Sigmoid colon (tissue), 7 donors: ENCODE measurements around the gene SDK1. TPM values are rescaled to one million over a fixed set of nuclear protein-coding genes. Genes with fewer than 3 reads are reported as not detected.

Experiments used
- DNase-seq: peaks from one replicate; pipeline ENCODE4 v3.0.0-alpha.2; 2019
- H3K27ac ChIP-seq, 4 donors: fragments of 200-600 bp; sonication (generic); one replicate each; pipeline ENCODE4 v1.5.1; 2016 to 2019; ENCODE audit warnings: mild to moderate bottlenecking in 1 of 4
- H3K27me3 ChIP-seq, 3 donors: fragments of 200-600 bp; sonication (generic); one replicate each; pipeline ENCODE4 v1.5.1; 2019; ENCODE audit warnings: mild to moderate bottlenecking in 1 of 3
- H3K36me3 ChIP-seq, 4 donors: fragments of 200-600 bp; sonication (generic); one replicate each; pipeline ENCODE4 v1.5.1; 2016 to 2019
- H3K4me1 ChIP-seq, 4 donors: fragments of 200-600 bp; sonication (generic); one replicate each; pipeline ENCODE4 v1.5.1; 2017 to 2019
- H3K4me3 ChIP-seq, 4 donors: fragments of 200-600 bp; sonication (generic); one replicate each; pipeline ENCODE4 v1.5.1; 2017 to 2019; ENCODE audit warnings: mild to moderate bottlenecking in 2 of 4, moderate library complexity in 1 of 4
- H3K9me3 ChIP-seq, 4 donors: fragments of 200-600 bp in 3 of 4; sonication (generic) in 3 of 4; one replicate each; pipeline versions ENCODE4 v1.5.1 to v1.6.1; 2013 to 2019
- CTCF ChIP-seq, 4 experiments: fragments of 450-650 bp in 3 of 4; fragments of 200-600 bp in 1 of 4; IDR thresholded peaks; one replicate each; pipeline ENCODE4 v1.5.1; 2016 to 2019; ENCODE audit warnings: antibody characterized with exemption in 4 of 4, mild to moderate bottlenecking in 3 of 4, moderate library complexity in 2 of 4
- EP300 ChIP-seq, 4 donors: sonication (generic); formaldehyde crosslinking; IDR thresholded peaks; one replicate each; pipeline ENCODE4 v1.6.1; 2017; ENCODE audit warnings: antibody characterized with exemption in 4 of 4
- POLR2A ChIP-seq, 2 donors: fragments of 450-650 bp; IDR thresholded peaks; one replicate each; pipeline ENCODE4 v1.6.1; 2016; ENCODE audit warnings: antibody characterized with exemption in 2 of 2, mild to moderate bottlenecking in 2 of 2, moderate library complexity in 2 of 2
- POLR2AphosphoS5 ChIP-seq, 4 donors: sonication (generic); formaldehyde crosslinking; IDR thresholded peaks; one replicate each; pipeline ENCODE4 v1.6.1; 2017; ENCODE audit warnings: antibody characterized with exemption in 4 of 4
- WGBS, 2 donors: extraction: QIAGEN DNeasy Blood & Tissue Kit; methylation state at CpG; one replicate each; pipeline ENCODE4 v1.1.7; 2013; 5-methylcytosine and 5-hydroxymethylcytosine counted together
- intact Hi-C: fragments of 100-400 bp; cut with DNase I; formaldehyde crosslinking; loops from one replicate; pipeline ENCODE4 v1.15.1; 2023
- polyA plus RNA-seq, 3 donors: library from polyadenylated mRNA; stranded (reverse); fragments of 200-250 nt; gene quantifications; one replicate each; pipeline ENCODE4 v1.2.3, GENCODE V29; 2013
- total RNA-seq, 4 donors: library from RNA; depleted of rRNA; stranded (reverse); fragments of >200 nt; gene quantifications; one replicate each; pipeline ENCODE4 v1.1.0, GENCODE V29; 2016
- donor health status: healthy with polysubstance abuse.
- donor health status: Bipolar disorder and iron deficiency.
- donor health status: healthy.

The SDK1 gene
- total and polyA plus RNA-seq, 7 donors, result under 0.01 to 23.0 (median 10.0) TPM; not detected in 1

DNA sequence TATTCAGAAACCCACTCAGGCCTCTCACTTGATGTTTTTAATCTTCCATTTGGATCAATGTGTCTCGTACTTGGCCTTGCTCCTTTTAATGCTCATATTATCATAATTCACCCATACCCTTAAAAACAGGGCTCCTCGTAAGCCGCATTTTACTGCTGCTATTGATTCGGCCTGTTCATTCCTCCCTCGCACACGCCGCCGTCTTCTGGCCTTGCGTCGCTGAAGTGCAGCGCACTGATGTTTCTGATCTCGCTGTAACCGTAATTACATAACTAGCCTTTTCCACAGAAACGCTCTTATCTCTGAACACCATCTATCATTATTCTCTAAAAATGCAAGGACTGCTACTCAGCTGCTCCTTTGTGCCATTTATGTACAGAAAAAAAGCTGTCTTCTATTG lies 836.5 kb downstream of the SDK1 start:
- intact Hi-C loops, result no loop called here
- DNase-seq, result peak; percentile 24
- no peak overlapping the region for H3K4me3 ChIP-seq

DNA sequence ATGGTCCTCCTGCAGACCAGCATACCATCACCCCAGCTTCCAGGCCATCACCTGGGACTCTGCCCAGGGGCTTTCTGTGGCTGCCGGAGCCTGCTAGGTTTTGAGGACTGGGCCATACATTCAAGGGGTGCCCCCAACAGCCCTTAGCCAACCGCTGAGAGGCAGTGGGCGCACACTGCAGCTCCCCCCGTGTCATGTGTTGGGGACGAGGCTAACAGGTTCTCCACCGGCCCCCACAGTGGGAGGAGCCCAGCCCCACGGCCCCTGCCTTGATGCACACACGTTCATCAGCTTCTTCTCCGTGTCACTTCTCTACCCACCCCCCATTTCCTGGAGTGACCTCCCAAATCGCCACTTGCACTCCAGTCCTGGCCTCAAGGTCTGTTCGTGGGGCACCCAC lies 837.8 kb downstream of the SDK1 start:
- intact Hi-C loops, result no loop called here
- peaks cover 0 to 14% (median 8%) of the 10 kb centered on the region in 4 donors for H3K4me1 ChIP-seq
- no peak overlapping the region for H3K27ac ChIP-seq
- WGBS, 2 donors, result 90 to 91% methylated on average over 11 of the region's 11 CpGs
- H3K36me3 ChIP-seq, result no peaks in the 10 kb centered on the region
- no peaks in the 10 kb centered on the region for H3K27me3 ChIP-seq
- peak; percentile 50 for DNase-seq
- no peak overlapping the region for H3K4me3 ChIP-seq
- TF ChIP-seq CTCF (IDR thresholded peaks at IDR 0.05), result no peak
- no peak for TF ChIP-seq EP300 (IDR thresholded peaks at IDR 0.05)
- no peak for TF ChIP-seq POLR2A (IDR thresholded peaks at IDR 0.05)
- no peak for TF ChIP-seq POLR2AphosphoS5 (IDR thresholded peaks at IDR 0.05)
- H3K9me3 ChIP-seq, result no peaks in the 10 kb centered on the region

More for the DNA sequence above, 836.5 kb downstream of the SDK1 start:
- Histone ChIP-seq H3K36me3 (no peaks in the 10 kb centered on the region), H3K4me1 (peaks cover 0 to 13% (median 7%) of the 10 kb centered on the region in 4 donors), H3K27me3 (no peaks in the 10 kb centered on the region), H3K9me3 (no peaks in the 10 kb centered on the region), H3K27ac (no peak overlapping the region)
- no peak for TF ChIP-seq POLR2AphosphoS5 (IDR thresholded peaks at IDR 0.05)
- TF ChIP-seq EP300 (IDR thresholded peaks at IDR 0.05), result no peak
- TF ChIP-seq POLR2A (IDR thresholded peaks at IDR 0.05), result no peak
- TF ChIP-seq CTCF (IDR thresholded peaks at IDR 0.05), result no peak
- WGBS, 2 donors, result 93 to 95% methylated on average over 14 of the region's 14 CpGs

GRCh38 chr7:4139656-4140625 lies 838.9 kb downstream of the SDK1 start:
- no peak overlapping the region for H3K4me3 ChIP-seq
- peak; percentile 48 for DNase-seq
- intact Hi-C loops, result loop anchor here (5.0 kb wide), 1 partner anchor 117 kb away; no protein-coding TSS in a partner anchor
- H3K27ac ChIP-seq, result peak overlapping the region in 2 of 4 donors; percentile 32 to 35
- H3K27me3 ChIP-seq, result no peaks in the 10 kb centered on the region
- TF ChIP-seq POLR2AphosphoS5 (IDR thresholded peaks at IDR 0.05), result no peak
- no peak for TF ChIP-seq POLR2A (IDR thresholded peaks at IDR 0.05)
- no peak for TF ChIP-seq EP300 (IDR thresholded peaks at IDR 0.05)
- TF ChIP-seq CTCF (IDR thresholded peaks at IDR 0.05), result no peak
- peaks cover 0 to 24% (median 18%) of the 10 kb centered on the region in 4 donors for H3K4me1 ChIP-seq
- no peaks in the 10 kb centered on the region for H3K36me3 ChIP-seq
- 80% methylated on average over 21 of the region's 21 CpGs for WGBS, 2 donors
- no peaks in the 10 kb centered on the region for H3K9me3 ChIP-seq

DNA sequence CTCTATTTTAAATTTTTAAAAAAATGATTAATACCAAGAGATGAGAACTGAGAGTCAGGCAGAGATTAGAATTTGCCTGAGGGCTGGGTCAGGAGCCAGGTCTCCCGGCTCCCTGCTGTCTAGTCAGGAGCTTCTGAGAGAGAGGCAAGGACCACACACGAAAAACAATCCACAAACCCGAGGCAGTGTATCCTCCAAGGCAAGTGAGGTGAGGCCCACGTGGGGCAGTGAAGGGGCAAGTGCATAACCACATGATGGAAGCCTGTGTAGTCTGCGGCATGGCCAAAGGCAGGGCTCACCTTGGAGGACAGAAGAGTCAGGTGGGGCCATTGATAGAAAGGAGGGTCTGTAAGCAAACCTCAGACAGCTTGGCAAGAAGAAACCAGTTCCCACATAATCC lies 839.9 kb downstream of the SDK1 start:
- no peak overlapping the region for H3K4me3 ChIP-seq
- WGBS, 2 donors, result 81 to 88% methylated on average over 5 of the region's 5 CpGs
- DNase-seq, result peak; percentile 43
- TF ChIP-seq POLR2A (IDR thresholded peaks at IDR 0.05) (no peak), POLR2AphosphoS5 (IDR thresholded peaks at IDR 0.05) (no peak)
- intact Hi-C loops, result loop anchor here (5.0 kb wide), 1 partner anchor 116 kb away; no protein-coding TSS in a partner anchor
- no peaks in the 10 kb centered on the region for H3K9me3 ChIP-seq
- H3K36me3 ChIP-seq, result no peaks in the 10 kb centered on the region
- peak overlapping the region in 1 of 4 donors; percentile 32 for H3K27ac ChIP-seq
- H3K27me3 ChIP-seq, result no peaks in the 10 kb centered on the region
- H3K4me1 ChIP-seq, result peaks cover 0 to 30% (median 24%) of the 10 kb centered on the region in 4 donors

DNA sequence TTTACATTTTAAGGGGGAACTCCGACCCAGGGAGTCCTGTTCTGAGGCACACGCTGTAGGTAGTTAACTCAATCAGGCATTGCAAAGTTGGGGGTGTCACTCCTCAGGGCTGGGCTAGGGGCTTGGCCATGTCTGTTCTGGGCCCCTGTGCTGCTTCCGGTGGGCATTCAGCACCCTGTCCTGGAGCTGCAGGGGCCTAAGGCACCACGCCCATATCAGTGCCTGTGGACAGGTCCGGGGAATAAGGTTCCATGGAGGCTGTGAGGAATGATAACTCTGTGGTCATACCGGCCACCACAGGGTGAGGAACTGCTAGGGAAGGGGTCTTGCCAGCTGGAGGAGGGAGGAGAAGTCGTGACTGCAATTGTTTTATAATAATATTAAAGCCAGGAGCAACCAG lies 842.0 kb downstream of the SDK1 start:
- WGBS, 2 donors, result 85 to 87% methylated on average over 7 of the region's 7 CpGs
- Histone ChIP-seq H3K4me3 (no peak overlapping the region), H3K27ac (no peak overlapping the region), H3K9me3 (no peaks in the 10 kb centered on the region), H3K36me3 (no peaks in the 10 kb centered on the region), H3K4me1 (peaks cover 0 to 30% (median 24%) of the 10 kb centered on the region in 4 donors), H3K27me3 (no peaks in the 10 kb centered on the region)
- intact Hi-C loops, result loop anchor here (5.0 kb wide), 1 partner anchor 114 kb away; no protein-coding TSS in a partner anchor
- TF ChIP-seq CTCF (IDR thresholded peaks at IDR 0.05) (no peak), POLR2A (IDR thresholded peaks at IDR 0.05) (no peak), EP300 (IDR thresholded peaks at IDR 0.05) (no peak), POLR2AphosphoS5 (IDR thresholded peaks at IDR 0.05) (no peak)
- DNase-seq, result peak; percentile 36
